NCI-H1105 (cell line): ENCODE results near the gene ECSCR.
A peak's percentile ranks its signal among the peaks of the same experiment; 100 is the strongest.
"Not testable (repeated sequence)": the region's sequence is repeated elsewhere in the genome, so short reads cannot be mapped to it uniquely, and the experiment has no call there.

Experiments used
- DNase-seq: peaks from one replicate; lab custom pipeline; 2025; lab: John Stamatoyannopoulos, UW

Gene ECSCR

GRCh38 chr5:139446956-139447779, 15.4 kb downstream of the ECSCR start:
- no peak for DNase-seq

- DNase-seq = no peak
These were observed 17.0 kb downstream of the ECSCR start for GRCh38 chr5:139445325-139446170.

- no peak for DNase-seq
These were observed 18.6 kb downstream of the ECSCR start for GRCh38 chr5:139443831-139444453.

GRCh38 chr5:139440416-139440815, 22.1 kb downstream of the ECSCR start:
- DNase-seq = not testable (repeated sequence)

- DNase-seq = peak; percentile 82
These were observed 23.3 kb downstream of the ECSCR start, which contains the start of gene DNAJC18 for GRCh38 chr5:139439013-139439903. DNAJC18 (minus strand) TSS chr5:139439525; CDS start chr5:139439445, 80 bp downstream.

DNA sequence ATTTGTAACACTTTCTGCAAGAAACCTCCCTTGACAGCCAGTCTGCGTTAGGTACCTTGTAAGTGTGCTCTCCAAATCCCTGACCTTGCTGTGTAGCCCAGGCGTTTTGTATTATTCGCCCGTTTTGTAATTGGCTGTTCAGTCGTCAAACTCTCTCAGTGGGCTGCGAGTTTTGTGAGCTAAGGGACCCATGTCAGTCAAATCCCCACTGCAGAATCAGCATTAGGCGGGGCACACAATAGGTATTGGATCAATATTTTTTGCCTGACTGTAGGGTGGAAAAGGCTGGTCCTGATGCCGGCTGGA, 23.9 kb downstream of the ECSCR start:
- no peak for DNase-seq

- no peak for DNase-seq
These were observed 26.9 kb downstream of the ECSCR start for GRCh38 chr5:139435676-139436075.

DNA sequence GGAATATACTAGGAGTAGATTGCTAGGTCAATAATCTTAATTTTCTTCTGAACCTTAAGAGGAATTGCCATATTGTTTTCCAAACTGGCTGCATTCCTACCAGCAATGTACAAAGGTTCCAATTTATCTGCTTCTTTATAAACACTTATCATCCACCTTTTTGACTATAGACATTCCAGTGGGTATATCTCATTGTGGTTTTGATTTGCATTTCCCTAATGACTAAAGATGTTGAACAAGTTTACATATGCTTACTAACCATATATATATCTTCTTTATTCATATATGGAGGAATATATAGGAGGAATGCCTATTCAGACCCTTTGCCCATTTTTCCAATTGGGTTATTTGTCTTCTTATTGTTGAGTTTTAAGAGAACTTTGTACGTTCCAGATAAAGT, 30.8 kb downstream of the ECSCR start:
- DNase-seq = no peak

- no peak for DNase-seq
These were observed 32.5 kb downstream of the ECSCR start for GRCh38 chr5:139430015-139430414.

DNA sequence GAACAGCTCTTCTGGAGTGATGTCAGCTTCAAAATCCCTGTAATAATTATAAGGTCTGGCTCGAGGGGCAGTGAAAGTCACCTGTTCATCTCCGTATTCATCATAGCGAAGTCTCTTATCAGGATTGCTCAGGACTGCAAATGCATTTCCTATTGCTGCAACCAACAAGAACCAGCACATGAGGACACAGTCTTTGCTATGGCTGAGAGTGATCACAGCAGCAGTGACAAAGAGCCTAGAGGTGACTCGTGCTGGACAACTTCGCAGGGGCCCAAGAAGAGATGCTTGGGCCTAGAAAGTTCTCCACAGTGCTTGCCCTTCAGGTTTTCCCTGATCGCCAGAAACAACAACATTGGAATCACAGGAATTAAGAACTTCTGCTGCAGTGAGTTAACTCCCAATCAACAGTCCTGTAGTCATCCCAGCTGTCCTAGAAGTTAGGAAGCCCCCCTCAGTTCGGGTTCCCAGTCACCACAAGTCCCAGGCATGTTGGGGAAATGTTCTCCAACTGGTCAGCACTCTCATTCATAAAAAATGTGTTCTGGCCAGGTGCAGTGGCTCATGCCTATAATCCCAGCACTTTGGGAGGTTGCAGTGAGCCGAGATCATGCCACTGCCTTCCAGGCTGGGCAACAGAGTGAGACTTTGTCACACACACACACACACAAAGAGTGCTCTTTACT, 36.2 kb downstream of the ECSCR start:
- no peak for DNase-seq

- DNase-seq = no peak
These were observed 37.0 kb downstream of the ECSCR start for GRCh38 chr5:139425497-139425896.

- peak; percentile 1 for DNase-seq
These were observed 40.1 kb downstream of the ECSCR start for GRCh38 chr5:139422307-139422893.

DNA sequence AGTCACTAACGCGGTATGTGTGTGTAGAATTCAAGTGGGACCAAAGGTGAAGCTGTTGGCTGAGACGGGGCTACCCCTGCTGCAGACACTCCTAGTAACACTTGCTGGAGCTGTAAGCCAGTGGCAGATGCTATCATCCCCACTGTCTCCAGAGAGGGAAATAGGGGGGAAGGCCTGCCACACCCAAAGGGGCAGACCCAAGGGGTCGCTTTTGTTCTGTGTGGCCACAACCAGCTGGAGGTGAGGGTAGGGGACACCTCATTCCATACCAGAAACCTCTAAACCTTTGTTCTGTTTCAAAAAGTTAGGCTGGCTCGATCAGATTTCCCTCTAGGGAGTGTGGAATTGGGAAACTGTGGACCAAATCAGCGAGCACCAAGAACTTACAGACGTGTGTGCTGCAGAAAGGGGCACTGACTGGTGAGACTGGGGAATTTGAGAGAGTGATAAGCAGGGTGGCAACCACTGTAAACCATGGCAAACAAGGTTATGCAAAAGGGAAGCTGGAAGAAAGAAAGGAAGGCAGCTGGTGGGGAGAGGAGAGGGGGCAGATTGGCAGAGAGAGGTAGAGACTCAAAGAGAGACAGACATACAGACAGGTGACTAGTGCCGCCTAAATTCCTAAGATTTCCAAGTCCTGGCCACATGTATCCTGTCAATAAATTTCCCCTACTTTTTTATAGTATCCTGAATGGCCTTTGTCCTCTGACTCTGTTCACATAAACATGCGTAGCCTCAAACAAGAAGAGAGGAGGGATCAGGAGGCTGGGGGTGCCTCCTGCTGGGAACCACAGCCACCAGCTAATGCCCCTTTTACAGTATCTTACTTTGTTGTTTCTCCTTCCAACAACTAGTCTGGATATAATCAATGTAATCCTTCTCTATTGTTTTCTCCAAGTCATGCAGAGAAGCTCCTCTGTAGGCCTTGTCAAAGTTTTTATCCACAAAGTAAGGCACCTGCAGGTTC, 43.0 kb downstream of the ECSCR start:
- DNase-seq = no peak

- DNase-seq = no peak
These were observed 43.8 kb downstream of the ECSCR start for GRCh38 chr5:139418793-139419192.

GRCh38 chr5:139417214-139417613, 45.3 kb downstream of the ECSCR start:
- DNase-seq = peak; percentile 16

GRCh38 chr5:139416651-139417050, 45.9 kb downstream of the ECSCR start:
- no peak for DNase-seq

- DNase-seq = no peak
These were observed 46.7 kb downstream of the ECSCR start for GRCh38 chr5:139415869-139416268.

DNA sequence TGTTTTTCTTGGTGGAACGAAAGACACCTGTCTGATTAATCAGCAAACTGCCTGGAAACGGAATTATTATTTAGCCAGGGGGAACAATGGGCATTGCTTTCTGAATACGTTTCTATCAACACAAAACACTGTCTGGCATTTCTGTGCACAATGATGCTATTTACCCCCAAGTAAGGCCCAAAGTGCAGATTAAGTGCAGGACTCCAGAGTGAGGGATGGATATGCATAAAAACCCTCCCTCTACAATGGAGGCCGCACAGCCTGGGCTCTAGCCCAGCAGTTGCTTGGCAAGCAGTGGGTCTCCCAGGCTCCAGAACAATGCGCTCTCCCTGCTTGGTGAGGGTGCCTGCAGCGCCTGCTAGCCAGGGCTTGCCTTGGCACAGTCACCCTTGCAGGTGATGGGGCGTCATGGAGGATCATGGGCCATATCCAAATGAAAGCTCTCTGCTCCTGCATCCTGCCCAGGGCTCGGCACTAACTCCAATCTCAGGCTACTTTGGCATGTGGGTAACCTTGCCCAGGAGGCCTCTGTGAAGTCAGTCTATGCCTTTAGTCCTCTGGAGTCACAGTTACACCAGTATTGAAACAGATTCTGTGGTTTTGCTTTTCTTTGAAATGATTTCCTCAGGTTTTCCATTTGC, 47.2 kb downstream of the ECSCR start:
- DNase-seq = peak; percentile 52

DNA sequence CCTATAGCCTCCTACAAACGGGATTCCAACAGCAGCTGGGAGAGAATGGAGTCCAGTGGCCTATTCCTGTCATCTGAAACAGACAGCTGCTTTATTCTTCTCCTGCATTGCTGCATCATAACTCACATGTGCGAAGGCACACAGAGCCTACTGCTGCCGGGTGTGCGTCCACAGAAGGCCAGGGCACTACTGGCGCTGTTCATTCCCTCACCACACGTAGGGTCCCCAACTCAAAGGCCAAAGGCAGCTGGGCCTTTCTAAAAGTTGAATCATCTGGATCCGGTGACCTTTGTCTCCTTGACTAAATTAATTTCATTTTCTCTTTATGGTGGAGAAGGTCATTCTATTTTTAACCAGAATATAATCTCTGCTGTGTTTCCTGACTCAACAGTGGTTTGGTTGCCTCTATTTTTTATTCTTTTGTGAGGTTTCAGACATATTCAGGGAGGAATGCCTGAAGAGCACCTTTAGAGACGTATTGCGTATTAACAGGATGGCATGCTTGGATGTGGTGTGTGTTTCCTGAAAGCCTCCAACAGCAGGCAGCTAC, 47.9 kb downstream of the ECSCR start:
- DNase-seq = no peak
